ENCODE measurements around the gene SLC22A23. TPM values are rescaled to one million over a fixed set of nuclear protein-coding genes. Genes with fewer than 3 reads are reported as not detected.

Gene SLC22A23
- total RNA-seq, 4 donors from 2014 or later = 7.6 to 13.1 (median 9.5) TPM

- Histone ChIP-seq H3K27me3 (no peaks in the 10 kb centered on the region), H3K4me1 (peaks cover 0 to 32% (median 31%) of the 10 kb centered on the region in 4 donors), H3K36me3 (peaks cover 0 to 5% (median 0%) of the 10 kb centered on the region in 4 donors), H3K9me3 (no peaks in the 10 kb centered on the region), H3K4me3 (no peak overlapping the region), H3K27ac (replicated peaks in 1 of 4) (no peak overlapping the region)
- DNase-seq (ENCODE audit: extremely low spot score) = no peak
- no peak for TF ChIP-seq POLR2A (IDR thresholded peaks at IDR 0.05; ENCODE audit: low read depth)
- no peak for TF ChIP-seq CTCF (IDR thresholded peaks at IDR 0.05)
- no peak for TF ChIP-seq POLR2AphosphoS5 (IDR thresholded peaks at IDR 0.05)
- no peak for TF ChIP-seq EP300 (IDR thresholded peaks at IDR 0.05)
- intact Hi-C loops (cut with DNase I) = no loop called here
- 85% methylated on average over 3 of the region's 3 CpGs for WGBS
Observed at GRCh38 chr6:3406891-3407809, 49.7 kb downstream of the SLC22A23 start.

- no peak overlapping the region for H3K27ac ChIP-seq (replicated peaks in 1 of 4)
- intact Hi-C loops (cut with DNase I) = no loop called here
Observed at GRCh38 chr6:3406362-3406821, 50.5 kb downstream of the SLC22A23 start.

GRCh38 chr6:3405679-3406078, 51.2 kb downstream of the SLC22A23 start:
- Histone ChIP-seq H3K4me3 (no peak overlapping the region), H3K27me3 (no peaks in the 10 kb centered on the region), H3K36me3 (peaks cover 0 to 5% (median 0%) of the 10 kb centered on the region in 4 donors), H3K9me3 (no peaks in the 10 kb centered on the region), H3K27ac (replicated peaks in 1 of 4) (no peak overlapping the region), H3K4me1 (peaks cover 0 to 41% (median 32%) of the 10 kb centered on the region in 4 donors)
- no peak for DNase-seq (ENCODE audit: extremely low spot score)
- intact Hi-C loops (cut with DNase I) = no loop called here
- no peak for TF ChIP-seq CTCF (IDR thresholded peaks at IDR 0.05)

More at GRCh38 chr6:3406362-3406821, 50.5 kb downstream of the SLC22A23 start:
- no peak overlapping the region for H3K4me3 ChIP-seq
- DNase-seq (ENCODE audit: extremely low spot score) = no peak
- peaks cover 0 to 5% (median 0%) of the 10 kb centered on the region in 4 donors for H3K36me3 ChIP-seq
- H3K4me1 ChIP-seq = peaks cover 0 to 40% (median 34%) of the 10 kb centered on the region in 4 donors
- no peaks in the 10 kb centered on the region for H3K9me3 ChIP-seq
- TF ChIP-seq CTCF (IDR thresholded peaks at IDR 0.05) (no peak), POLR2AphosphoS5 (IDR thresholded peaks at IDR 0.05) (no peak), EP300 (IDR thresholded peaks at IDR 0.05) (no peak), POLR2A (IDR thresholded peaks at IDR 0.05; ENCODE audit: low read depth) (no peak)
- WGBS = 72% methylated on average over 9 of the region's 9 CpGs
- no peaks in the 10 kb centered on the region for H3K27me3 ChIP-seq

GRCh38 chr6:3405182-3405518, 51.7 kb downstream of the SLC22A23 start:
- DNase-seq (ENCODE audit: extremely low spot score) = no peak
- Histone ChIP-seq H3K27me3 (no peaks in the 10 kb centered on the region), H3K27ac (replicated peaks in 1 of 4) (no peak overlapping the region), H3K36me3 (peaks cover 0 to 5% (median 0%) of the 10 kb centered on the region in 4 donors), H3K9me3 (no peaks in the 10 kb centered on the region), H3K4me3 (no peak overlapping the region), H3K4me1 (peaks cover 0 to 41% (median 32%) of the 10 kb centered on the region in 4 donors)
- WGBS = 87% methylated on average over 11 of the region's 11 CpGs
- no peak for TF ChIP-seq CTCF (IDR thresholded peaks at IDR 0.05)
- intact Hi-C loops (cut with DNase I) = no loop called here

Data from esophagus muscularis mucosa (tissue), 4 donors.